Vagina (tissue), 2 donors: Measurements from ENCODE around the gene IRF8.

Experiments
- CTCF ChIP-seq, 3 experiments: fragments of 450-650 bp in 2 of 3; fragments of 200-600 bp in 1 of 3; sonication (generic) in 1 of 3; IDR thresholded peaks; one replicate each; pipeline ENCODE4 v1.5.1; 2017 to 2019; ENCODE audit warnings: antibody characterized with exemption in 3 of 3, mild to moderate bottlenecking in 2 of 3, moderate library complexity in 2 of 3
- POLR2A ChIP-seq, 2 donors: fragments of 450-650 bp; IDR thresholded peaks; one replicate each; pipeline ENCODE4 v1.6.1; 2017; ENCODE audit warnings: antibody characterized with exemption in 2 of 2, mild to moderate bottlenecking in 2 of 2, moderate library complexity in 2 of 2
- POLR2AphosphoS5 ChIP-seq, 2 donors: sonication (generic); formaldehyde crosslinking; IDR thresholded peaks; one replicate each; pipeline ENCODE4 v1.9.0; 2017; ENCODE audit warnings: antibody characterized with exemption in 2 of 2, mild to moderate bottlenecking in 2 of 2, low read depth in 1 of 2; ENCODE audit not compliant: insufficient read depth in 1 of 2

GRCh38 chr16:85940214-85940613 is 41.3 kb downstream of the IRF8 start:
- TF ChIP-seq CTCF (IDR thresholded peaks at IDR 0.05) (no peak), POLR2AphosphoS5 (IDR thresholded peaks at IDR 0.05; ENCODE audit: insufficient read depth in 1 of 2, low read depth in 1 of 2) (no peak), POLR2A (IDR thresholded peaks at IDR 0.05) (no peak)
